CD1c-positive myeloid dendritic cell (primary cell): ENCODE results near the gene AGAP1.

Experiments used
- DNase-seq: peaks from one replicate; pipeline ENCODE4 v3.0.0-alpha.2; 2016; ENCODE audit errors: extremely low spot score

The AGAP1 gene

DNA sequence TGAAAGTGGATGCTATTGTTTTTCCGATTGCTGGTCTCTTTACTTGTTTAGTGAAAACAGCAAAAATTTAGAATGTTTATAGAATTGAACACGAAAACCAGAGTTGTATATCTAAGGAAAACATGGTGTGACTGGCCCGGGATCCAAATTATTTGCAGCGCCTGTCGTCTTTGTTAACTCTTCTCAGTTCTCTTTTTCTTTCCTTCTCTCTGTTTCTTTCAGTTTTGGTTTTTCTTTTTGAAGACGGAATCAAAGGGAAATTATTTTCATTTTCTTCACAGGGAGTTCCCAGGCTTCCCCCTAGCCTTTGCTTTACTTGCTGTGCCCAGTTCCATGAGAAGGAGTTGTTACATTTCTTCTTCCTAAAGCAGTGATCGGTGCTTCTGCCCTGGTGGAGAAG, 76.0 kb downstream of the AGAP1 start:
- DNase-seq: no peak

DNA sequence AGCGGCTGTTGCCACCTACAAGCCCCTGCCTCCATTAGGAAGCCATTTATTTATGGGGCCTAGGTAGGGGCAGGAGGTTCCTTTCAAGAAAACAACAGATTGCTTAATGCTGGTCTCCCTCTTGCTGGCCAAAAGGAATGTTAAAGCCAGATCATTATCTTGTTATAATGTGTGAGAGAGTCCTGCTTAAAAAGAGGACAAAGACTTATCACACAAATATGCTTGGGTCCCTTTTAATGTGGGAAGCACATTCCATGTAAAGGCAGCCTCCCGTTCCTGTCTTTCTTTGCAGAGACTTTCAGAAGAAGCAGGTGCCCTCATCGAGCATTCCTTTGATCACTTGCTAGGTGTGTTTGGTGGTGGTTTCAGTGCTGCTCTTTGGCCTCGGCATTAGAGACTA, 76.4 kb downstream of the AGAP1 start:
- DNase-seq: no peak

DNA sequence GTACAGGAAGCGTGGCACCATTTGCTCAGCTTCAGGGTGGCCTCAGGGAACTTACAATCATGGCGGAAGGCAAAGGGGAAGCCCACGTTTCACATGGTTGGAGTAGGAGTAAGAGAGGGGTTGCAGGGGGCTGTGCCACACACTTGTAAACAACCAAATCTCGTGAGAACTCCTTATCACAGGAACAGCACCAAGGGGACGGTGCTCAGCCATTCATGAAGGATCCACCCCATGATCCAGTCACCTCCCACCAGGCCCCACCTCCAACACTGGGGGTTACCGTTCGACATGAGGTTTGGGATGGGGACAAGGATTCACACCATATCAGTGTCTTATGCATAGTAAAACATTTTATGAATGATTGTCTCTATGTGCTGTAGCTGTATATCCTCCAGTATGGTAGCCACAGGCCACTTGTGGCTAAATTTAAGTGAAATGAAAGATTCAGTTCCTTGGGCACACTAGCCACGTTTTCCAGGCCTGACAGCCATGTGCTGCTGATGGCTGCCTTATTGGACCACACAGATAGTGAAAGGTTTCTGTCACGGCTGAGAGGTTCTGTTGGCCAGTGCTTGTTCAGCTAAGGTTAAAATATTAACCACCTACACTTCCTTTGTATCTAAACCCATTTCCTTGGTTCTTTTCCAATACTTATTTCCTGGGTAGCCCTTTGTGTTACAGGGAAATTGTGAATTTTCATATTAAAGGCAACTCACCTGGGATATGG, 77.3 kb downstream of the AGAP1 start:
- no peak for DNase-seq

DNA sequence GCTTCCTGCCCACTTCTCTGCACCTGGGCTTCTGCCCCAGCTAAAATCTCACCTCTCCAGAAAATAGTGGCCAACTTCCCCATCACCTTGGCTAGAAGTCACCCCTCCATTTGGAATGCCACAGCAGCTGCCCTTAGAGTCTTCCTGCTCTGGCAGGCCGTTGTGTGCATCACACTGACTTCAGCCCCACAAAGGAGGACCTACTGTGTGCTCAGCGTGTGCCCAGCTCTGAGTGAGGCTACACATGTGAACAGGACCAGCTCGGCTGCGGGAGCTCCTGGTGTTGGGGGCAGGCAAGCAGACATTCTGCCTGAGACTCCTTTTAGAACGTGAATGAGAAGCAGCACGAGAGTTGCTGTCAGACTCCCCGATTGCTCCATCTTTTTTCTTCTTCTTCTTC, 78.7 kb downstream of the AGAP1 start:
- no peak for DNase-seq

DNA sequence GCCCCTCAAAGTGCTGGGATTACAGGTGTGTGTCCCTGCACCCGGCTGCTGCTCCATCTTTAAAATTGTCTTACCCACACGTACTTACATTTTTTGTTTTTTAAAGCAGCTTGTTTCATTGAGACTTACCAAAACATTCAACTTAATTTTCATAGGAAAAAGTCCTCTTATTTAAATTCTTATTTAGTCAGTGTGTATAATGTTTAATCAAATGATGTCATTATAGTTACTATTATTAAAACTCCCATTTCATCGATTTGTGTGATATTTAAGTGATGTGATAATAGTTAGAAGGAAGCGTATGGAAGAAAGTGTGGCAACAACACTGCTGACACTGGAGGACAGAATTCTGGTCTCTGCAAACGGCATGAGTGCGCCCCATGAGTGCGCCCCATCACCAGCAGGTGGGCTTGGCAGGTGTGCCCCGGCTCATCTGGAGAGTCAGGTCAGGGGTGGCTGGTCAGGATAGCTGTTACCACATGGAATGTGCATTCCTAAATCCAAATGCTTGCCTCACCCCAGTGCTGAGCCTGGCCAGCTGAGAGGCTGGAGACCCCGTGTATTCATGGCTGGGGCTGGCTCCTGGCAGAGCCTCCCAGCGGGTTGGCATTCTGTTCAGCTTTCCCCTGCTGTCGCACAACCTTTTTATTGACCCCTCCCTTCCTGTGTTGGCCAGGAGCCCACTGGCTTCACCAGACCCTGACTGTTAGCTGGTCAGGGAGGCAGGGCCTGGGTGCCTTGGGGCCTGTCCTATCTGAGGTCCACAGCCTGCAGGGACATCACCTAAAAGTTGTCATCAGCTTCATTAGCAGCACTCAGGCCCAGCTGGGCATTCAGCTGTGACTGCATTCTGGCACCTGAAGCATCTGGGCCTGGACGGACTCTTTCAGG, 79.7 kb downstream of the AGAP1 start:
- no peak for DNase-seq

DNA sequence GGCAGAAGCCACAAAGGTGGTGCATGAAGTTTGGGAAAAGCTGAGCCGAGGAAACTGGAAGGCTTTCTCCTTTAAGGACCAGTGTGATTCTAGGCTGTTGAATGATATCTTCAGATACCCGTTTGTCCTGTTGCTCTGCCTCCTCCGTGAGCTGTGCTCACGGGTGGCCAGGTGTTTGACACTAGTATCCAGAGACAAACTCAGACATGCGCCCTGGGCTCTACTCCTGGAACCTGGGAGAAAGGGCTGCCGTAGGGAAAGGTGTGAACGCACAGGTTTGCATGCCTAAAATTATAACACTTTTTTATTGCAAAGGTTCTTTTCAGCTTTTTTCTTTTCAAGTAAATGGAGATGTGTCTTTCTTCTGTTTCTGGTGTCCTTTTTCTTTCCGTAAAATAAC, 81.6 kb downstream of the AGAP1 start:
- no peak for DNase-seq

DNA sequence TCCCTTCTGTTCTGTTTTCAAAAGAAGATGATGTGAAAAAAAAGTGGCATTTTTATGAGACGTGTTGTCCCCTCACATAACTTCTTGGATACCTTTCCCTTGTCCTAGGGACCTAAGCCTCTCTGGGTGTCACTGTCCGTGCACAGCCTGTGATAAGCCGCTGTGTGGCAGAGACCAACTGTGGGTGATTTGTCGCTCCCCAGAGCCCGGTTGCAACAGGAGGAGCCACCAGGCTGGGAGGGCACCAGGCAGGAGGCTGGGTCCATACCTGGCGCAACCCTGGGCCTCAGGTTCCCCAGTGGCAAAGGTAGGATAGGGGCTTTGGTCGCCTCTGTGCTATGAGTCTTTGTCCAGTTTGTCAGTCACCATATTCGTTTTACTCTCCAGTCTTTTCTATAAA, 82.1 kb downstream of the AGAP1 start:
- DNase-seq: no peak

DNA sequence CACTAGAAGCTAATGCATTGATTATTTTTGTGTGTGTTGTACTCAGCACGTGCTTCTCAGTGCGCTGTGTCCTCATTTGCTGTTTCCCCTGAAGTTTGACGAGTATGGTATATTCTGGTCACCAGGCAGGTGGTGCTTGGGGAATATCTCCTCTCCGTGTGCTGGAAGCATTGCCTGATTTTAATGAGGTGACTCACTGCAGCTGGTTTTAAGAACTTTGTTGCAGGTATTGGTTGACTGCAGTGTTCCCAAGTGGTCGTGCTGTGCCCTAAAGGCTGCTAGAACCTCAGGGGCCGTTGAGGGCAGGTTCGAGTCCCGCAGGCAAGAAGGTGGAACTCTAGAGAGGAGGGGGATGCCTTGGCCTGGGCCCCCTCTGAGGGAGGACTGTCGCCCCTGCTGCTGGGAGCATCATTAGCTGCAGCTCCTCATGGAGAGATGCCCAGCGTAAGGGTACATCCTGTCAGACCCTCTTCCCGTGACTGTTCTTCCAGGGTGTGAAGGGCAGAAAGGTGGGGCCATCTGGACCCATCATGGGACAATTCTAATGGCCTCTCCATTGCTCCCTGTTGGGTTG, 82.6 kb downstream of the AGAP1 start:
- no peak for DNase-seq

DNA sequence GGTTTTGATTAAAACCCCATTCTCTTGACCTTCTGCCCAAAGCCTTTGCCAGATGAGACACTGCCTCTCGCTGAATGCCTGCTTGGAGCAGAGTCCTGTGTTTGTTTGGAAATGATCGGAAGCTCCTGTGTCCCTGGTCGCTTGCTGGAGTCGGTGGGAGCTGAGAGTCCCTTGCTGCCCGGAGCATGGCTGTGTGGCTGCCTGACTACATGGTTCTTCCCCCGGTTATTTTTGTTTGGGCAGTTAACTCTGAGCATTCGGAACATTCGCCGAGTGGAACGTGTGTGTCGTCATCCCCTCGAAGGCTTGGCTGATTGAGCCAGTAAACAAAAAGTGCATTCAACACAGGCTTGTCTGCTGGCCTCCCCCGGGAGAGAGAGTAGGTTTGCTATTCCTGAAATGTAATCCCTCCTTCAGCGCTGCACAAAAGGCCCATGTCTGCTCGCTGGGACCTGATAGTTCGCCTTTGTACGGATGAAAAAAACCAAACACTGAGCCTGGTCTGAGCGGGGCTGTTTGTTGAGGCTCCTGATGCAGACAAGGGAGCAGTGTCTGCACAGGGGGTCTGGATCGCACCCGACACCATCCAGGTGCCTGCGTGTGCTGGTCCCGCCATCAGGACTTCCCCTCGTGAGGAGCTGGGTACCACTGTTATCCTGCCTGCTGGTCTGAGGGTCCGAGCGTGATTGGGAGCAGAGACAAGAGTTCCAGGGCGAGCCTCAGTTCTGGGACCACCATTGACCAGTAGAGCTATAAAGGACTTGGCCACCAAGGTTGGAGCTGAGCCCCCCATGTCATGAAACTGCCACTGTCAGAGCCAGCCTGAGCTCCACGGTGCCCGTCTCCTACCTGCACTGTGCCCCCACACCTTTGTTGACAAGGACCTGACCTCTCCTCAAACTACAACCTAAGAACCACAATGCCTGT, 83.8 kb downstream of the AGAP1 start:
- DNase-seq: no peak

DNA sequence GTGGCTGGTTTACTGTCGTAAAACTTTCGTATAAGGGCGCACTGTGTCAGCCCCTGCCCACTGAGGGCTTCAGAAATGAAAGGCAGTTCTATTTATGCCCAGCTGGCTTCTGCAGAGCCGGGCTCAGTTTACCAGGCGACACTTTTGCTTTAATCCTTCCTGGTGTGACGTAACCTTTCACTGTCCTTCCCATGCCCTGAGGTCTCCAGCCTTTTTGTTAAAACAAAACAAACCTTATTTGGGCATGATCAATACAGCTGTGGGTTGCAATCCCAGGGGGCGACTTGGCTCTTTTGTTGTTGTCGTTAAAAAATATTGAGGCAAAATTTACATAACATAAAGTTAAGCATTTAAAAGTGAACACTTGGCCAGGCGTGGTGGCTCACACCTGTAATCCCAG, 85.3 kb downstream of the AGAP1 start:
- DNase-seq: no peak

DNA sequence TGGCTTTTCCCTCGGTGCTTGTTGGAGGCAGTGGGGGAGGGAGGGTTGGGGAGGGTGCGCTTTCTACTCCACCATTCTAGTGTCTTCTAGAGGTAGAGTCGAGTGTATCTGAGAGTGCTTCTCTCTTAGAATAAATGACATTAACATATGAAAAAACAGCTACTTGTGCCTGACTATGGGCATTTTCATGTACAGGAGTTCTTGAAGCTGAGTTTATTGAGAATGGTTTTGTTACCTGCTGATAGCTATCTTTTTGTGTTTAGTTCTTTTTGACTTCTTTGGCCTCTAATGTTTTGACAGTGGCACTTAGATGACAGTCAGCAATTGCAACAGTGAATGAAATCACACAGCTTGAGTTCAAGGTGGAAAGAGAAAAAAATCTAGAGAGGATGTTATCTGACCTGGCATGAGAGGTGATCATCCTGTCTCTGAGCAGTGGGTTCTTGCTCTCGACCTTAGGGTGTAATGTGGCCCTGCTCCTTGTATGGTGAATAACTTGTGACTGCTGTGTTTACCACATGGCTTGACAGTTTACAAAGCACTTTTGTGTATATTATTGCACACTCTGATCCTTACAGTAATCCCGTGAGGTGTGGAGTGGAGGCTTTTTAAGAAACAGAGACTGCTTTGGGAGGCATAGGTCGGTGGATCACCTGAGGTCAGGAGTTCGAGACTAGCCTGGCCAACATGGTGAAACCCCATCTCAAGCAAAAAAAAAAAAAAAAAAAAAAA, 86.7 kb downstream of the AGAP1 start:
- DNase-seq: no peak

DNA sequence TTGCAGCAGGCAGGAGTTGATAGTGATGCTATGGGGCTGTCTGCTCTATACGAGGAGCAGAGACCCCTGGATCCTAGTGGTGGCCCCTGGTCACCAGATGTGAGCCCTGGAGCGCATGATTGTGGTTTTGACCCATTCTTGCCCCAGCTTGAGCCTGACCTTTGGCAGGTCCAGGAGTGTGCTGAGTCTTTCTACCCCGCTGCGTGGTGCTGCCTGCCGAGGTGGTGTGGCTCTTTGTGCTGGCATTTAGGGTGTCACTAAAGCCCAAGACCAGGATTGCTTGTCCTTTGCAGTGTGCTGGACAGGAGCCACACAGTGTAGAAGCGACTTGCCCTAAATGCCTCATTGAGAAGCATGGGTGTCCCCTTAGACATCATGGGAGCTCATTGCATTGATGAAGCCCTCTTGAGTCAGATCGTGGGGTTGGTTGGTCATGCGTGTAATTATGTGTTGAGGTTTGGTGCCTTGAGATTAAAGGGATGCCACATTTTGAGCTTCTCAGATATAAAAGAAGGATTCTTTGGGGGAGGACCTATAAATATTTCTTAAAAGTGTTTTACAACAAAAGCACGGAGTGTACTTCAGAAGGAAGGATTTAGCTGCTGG, 88.3 kb downstream of the AGAP1 start:
- no peak for DNase-seq

DNA sequence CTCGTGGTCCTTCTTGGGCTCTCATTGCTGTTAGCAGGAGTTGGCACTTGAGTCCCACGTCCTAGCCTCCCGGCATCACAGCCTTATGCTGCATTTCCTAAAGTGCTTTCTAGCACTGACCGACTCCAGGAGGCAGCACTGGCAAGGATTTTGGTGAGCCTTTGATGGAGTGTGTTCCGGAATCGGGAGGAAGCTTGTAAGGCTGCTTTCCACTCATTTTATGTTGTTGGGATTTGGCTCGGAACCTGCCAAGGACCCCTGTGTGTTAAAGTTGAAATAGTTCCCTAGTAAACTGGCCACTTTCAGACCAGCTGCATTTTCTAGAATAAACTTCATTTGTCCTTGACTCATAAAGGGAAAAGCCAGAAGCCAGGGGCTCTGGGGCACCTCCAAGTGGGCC, 88.9 kb downstream of the AGAP1 start:
- no peak for DNase-seq

DNA sequence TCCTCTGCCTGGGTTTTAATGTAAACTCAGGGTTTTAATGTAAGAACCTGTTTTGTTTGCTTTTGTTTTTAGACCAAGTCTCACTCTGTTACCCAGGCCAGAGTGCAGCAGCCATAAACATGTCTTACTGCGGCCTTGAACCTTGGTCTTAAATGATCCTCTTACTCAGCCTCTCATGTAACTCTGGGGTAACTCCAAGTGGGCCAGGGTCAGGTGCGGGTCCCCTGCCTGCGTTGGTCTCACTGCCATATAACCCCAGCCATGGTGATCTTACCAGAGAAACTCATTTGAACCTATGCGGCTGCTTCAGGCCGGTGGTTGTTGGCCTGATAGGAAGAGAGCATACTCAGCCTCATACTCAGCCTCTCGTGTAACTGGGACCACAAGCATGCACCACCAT, 89.3 kb downstream of the AGAP1 start:
- DNase-seq: no peak

DNA sequence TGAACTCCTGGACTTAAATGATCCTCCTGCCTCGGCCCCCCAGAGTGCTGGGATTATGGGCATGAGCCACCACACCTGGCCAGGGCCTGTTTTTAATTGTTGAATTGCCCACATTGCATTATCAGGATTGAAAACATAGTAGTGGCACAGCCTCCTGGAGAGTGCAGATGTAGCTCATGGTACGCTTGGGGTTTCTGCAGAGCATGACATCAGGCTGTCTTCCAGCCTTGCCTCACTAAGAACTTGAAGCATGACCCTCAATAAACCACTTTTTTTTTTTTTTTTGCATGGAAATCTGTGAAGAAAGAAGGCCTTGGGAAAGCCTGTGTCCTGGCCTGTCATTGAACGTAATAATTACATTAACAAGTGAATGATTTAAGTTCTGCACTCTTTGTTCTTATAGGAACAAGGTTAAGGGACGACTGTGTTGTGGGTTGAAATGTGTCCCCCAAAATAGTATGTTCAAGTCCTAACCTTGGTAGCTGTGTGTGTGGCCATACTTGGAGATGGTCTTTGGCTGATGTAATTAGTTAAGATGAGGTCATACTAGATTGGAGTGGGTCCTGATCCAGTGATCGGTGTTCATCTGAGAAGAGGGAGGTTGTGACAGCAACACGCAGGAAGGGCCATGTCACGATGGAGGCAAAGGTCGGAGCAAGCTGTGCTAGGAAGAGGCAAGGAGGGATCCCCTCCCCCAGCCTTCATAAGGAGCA, 90.2 kb downstream of the AGAP1 start:
- no peak for DNase-seq

DNA sequence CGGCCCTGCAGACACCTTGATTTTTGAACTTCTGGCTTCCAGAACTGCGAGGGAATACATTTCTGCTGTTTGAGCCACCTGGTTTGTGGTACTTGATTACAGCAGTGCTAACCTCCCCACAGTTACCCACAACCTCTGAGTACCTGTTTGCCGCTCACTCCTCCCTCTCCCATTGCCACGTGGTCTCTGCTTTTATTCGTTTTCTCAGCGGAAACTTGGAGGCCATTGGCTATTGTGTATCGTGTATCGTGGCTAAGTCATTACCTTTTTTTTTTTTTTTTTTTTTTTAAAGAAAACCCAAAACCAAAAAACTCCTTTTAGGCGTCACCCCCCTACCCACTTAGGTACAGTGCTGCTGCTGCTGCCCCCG, 90.8 kb downstream of the AGAP1 start:
- no peak for DNase-seq

DNA sequence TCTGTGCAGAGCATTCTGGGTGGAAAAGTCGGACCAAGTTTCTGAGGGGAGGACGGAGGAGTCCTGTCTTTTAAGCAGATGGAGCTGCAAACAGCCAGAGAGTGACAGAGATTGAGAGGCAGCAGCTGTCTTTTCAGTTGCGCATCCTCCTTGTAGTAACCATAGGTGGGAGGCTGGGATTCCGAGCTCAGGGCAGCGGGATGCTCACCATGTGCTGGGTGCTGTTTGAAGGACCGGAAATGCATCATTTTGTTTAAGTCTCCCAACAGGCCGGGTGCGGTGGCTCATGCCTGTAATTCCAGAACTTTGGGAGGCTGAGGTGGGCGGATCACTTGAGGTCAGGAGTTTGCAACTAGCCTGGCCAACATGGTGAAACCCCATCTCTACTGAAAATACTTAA, 93.4 kb downstream of the AGAP1 start:
- no peak for DNase-seq

DNA sequence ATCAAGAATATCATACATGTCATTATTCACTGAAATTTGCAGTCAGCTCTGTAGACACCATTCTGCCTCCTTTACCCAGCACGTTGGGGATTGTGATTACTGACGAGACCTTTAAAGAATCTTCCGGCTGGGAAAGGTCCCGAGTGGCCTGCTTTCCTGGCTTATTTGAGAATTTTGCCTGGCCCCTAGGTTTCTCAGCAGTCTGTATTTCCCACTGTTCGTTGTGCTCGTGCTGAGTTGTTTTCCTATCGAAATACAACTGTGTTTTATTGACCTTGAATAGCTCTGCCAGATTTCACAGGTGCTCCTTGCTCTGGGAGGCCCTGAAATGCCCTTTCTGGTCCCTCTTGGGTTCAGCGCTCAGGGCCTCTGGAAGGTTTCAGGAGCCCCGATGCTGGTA, 94.9 kb downstream of the AGAP1 start:
- DNase-seq: no peak

DNA sequence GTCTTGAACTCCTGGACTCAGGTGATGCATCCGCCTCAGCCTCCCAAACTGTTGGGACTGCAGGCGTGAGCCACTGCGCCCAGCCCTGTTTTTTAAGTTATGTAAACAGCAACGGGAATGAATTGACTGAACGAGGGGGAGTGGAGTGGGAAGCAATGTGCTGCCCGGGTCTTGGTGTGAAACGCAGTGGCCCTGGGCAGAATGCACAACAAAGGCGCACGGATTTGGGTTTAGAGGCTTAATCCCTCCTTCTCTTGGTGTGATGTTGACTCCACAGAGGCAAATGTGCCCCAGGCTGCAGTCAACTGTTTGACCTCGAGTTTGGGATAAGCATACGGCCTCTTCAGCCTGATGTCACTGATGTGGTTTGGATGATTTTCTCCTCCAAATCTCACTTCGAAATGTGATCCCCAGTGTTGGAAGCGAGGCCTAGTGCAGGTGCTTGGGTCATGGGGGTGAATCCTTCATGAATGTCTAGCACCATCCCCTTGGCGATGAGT, 97.4 kb downstream of the AGAP1 start:
- DNase-seq: no peak

DNA sequence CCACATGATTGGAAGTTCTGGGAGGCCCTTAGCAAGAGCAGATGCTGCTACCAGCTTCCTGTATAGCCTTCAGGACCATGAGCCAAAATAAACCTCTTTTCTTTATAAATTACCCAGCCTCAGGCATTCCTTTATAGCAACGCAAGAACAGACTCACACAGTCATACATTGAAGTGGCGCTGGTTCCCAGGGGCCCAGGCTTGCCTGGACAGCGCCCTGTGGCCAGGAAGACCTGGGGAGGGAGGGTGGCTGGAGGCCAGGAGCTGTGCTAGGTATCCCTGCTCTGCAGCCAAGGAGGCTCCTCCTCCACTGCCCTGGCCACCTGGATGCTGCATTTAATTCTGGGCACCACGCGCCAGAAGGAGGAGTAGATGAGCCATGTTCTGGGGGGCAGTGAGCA, 98.1 kb downstream of the AGAP1 start:
- DNase-seq: no peak
